Caco-2 (cell line): Measurements from ENCODE around the gene PACS1. TPM values are rescaled to one million over a fixed set of nuclear protein-coding genes. Genes with fewer than 3 reads are reported as not detected.

Source experiments
- BruUV-seq: library from RNA; stranded (reverse); fragments of 400-500 nt; replicated peaks from 2 replicates; lab custom pipeline; 2021; lab: Mats Ljungman, UMichigan
- CTCF ChIA-PET: fragments of 300-600 bp; sonication (Branson Sonifier 250); formaldehyde crosslinking; loops from one replicate; lab custom pipeline; 2022; ENCODE audit warnings: antibody characterized with exemption; lab: Charles Lee
- POLR2A ChIA-PET: fragments of 300-600 bp; sonication (Branson Sonifier 250); formaldehyde crosslinking; loops from one replicate; lab custom pipeline; 2022; ENCODE audit warnings: antibody characterized with exemption; lab: Charles Lee
- DNase-seq, 2 experiments: peaks; one replicate each; pipeline versions ENCODE4 v3.0.0 to v3.0.0-alpha.2; 2020 to 2022
- H3K27me3 ChIP-seq: replicated peaks from 2 replicates; pipeline ENCODE4 v1.6.0; 2011; ENCODE audit warnings: low read length; ENCODE audit not compliant: control insufficient read depth, insufficient read depth
- H3K36me3 ChIP-seq: 2 replicates; pipeline ENCODE4 v1.5.1; 2011; ENCODE audit warnings: low read length; ENCODE audit not compliant: control insufficient read depth, insufficient read depth
- H3K4me1 ChIP-seq: fragments of 250-450 bp; sonication (Bioruptor Pico); 2 replicates; pipeline ENCODE4 v1.5.1; 2020; ENCODE audit warnings: mild to moderate bottlenecking
- H3K4me3 ChIP-seq: 2 replicates; pipeline ENCODE4 v1.5.1; 2011; ENCODE audit warnings: low read depth, mild to moderate bottlenecking, control low read depth, low read length
- H3K9me3 ChIP-seq: fragments of 250-450 bp; sonication (Bioruptor Pico); 2 replicates; pipeline ENCODE4 v1.5.1; 2020; ENCODE audit warnings: mild to moderate bottlenecking, moderate library complexity
- H3K27ac Mint-ChIP-seq: one replicate; pipeline ENCODE4 v1.8.0; 2022; ENCODE audit warnings: mixed read lengths; ENCODE audit not compliant: unreplicated experiment
- H3K27me3 Mint-ChIP-seq: one replicate; pipeline ENCODE4 v1.8.0; 2022; ENCODE audit warnings: mixed read lengths; ENCODE audit not compliant: insufficient read depth, unreplicated experiment
- H3K36me3 Mint-ChIP-seq: one replicate; pipeline ENCODE4 v1.8.0; 2022; ENCODE audit warnings: mild to moderate bottlenecking, mixed read lengths; ENCODE audit not compliant: insufficient read depth, unreplicated experiment
- H3K4me1 Mint-ChIP-seq: one replicate; pipeline ENCODE4 v1.8.0; 2022; ENCODE audit warnings: low read depth, mixed read lengths; ENCODE audit not compliant: unreplicated experiment
- H3K4me3 Mint-ChIP-seq: one replicate; pipeline ENCODE4 v1.8.0; 2022; ENCODE audit warnings: mild to moderate bottlenecking, moderate library complexity, mixed read lengths; ENCODE audit not compliant: unreplicated experiment
- H3K9me3 Mint-ChIP-seq: one replicate; pipeline ENCODE4 v1.8.0; 2022; ENCODE audit warnings: mixed read lengths; ENCODE audit not compliant: unreplicated experiment
- CTCF ChIP-seq, 2 experiments: fragments of 200-600 bp in 1 of 2; IDR thresholded peaks; 1 replicate in 1 of 2; 2 replicates in 1 of 2; pipeline versions ENCODE4 v1.5.1 to v1.8.0; 2011 to 2022; ENCODE audit warnings: antibody characterized with exemption in 1 of 2, control low read depth in 1 of 2, inconsistent platforms in 1 of 2, low read depth in 1 of 2, low read length in 1 of 2, mild to moderate bottlenecking in 1 of 2, moderate library complexity in 1 of 2; ENCODE audit not compliant: insufficient read depth in 1 of 2, severe bottlenecking in 1 of 2, unreplicated experiment in 1 of 2
- intact Hi-C: fragments of 100-400 bp; cut with micrococcal nuclease; formaldehyde crosslinking; loops from one replicate; pipeline ENCODE4 v1.10.0; 2022; ENCODE audit not compliant: unreplicated experiment
- total RNA-seq: library from RNA; stranded (reverse); gene quantifications from 2 replicates; pipeline ENCODE4 v1.2.3, GENCODE V29; 2022

Gene PACS1
- total RNA-seq, 1 experiment from 2014 or later = 82.2 TPM

- no peak overlapping the region for H3K27ac Mint-ChIP-seq
- no peak overlapping the region for H3K4me3 Mint-ChIP-seq
- Histone ChIP-seq H3K9me3 (0 out of 2 replicates have a peak, but pooled peaks cover 4% of the 10 kb centered on the region), H3K36me3 (no peaks in the 10 kb centered on the region; the same call in 1 of the 2 replicates), H3K27me3 (no peaks in the 10 kb centered on the region), H3K4me1 (peaks cover 13% of the 10 kb centered on the region; the same call in 1 of the 2 replicates), H3K4me3 (no peak overlapping the region)
- H3K27me3 Mint-ChIP-seq = no peaks in the 10 kb centered on the region
- ChIA-PET CTCF (no interaction called here), POLR2A (no interaction called here)
- peaks cover 14% of the 10 kb centered on the region for H3K4me1 Mint-ChIP-seq
- no peak for TF ChIP-seq CTCF (IDR thresholded peaks at IDR 0.05; ENCODE audit: insufficient read depth in 1 of 2, low read depth in 1 of 2, low read length in 1 of 2, severe bottlenecking in 1 of 2, unreplicated experiment in 1 of 2)
- no TSS peak for BruUV-seq
- H3K36me3 Mint-ChIP-seq = peaks cover 8% of the 10 kb centered on the region
- no peak for DNase-seq
- no peaks in the 10 kb centered on the region for H3K9me3 Mint-ChIP-seq
- intact Hi-C loops = no loop called here
Measured at GRCh38 chr11:66186470-66186869, 116.4 kb downstream of the PACS1 start.

- H3K9me3 Mint-ChIP-seq = no peaks in the 10 kb centered on the region
- peaks cover 8% of the 10 kb centered on the region for H3K36me3 Mint-ChIP-seq
- peaks cover 15% of the 10 kb centered on the region for H3K4me1 Mint-ChIP-seq
- no peaks in the 10 kb centered on the region for H3K27me3 ChIP-seq
- DNase-seq = no peak
- no peaks in the 10 kb centered on the region for H3K27me3 Mint-ChIP-seq
- H3K4me3 Mint-ChIP-seq = no peak overlapping the region
- ChIA-PET CTCF (no interaction called here), POLR2A (no interaction called here)
- no peak overlapping the region for H3K4me3 ChIP-seq
- intact Hi-C loops = no loop called here
- H3K27ac Mint-ChIP-seq = no peak overlapping the region
- H3K4me1 ChIP-seq = peaks cover 13% of the 10 kb centered on the region
- no peak for TF ChIP-seq CTCF (IDR thresholded peaks at IDR 0.05; ENCODE audit: insufficient read depth in 1 of 2, low read depth in 1 of 2, low read length in 1 of 2, severe bottlenecking in 1 of 2, unreplicated experiment in 1 of 2)
- H3K36me3 ChIP-seq = no peaks in the 10 kb centered on the region; the same call in 1 of the 2 replicates
- 0 out of 2 replicates have a peak, but pooled peaks cover 4% of the 10 kb centered on the region for H3K9me3 ChIP-seq
- BruUV-seq = no TSS peak
Measured at GRCh38 chr11:66187453-66187852, 117.4 kb downstream of the PACS1 start.

GRCh38 chr11:66188580-66188979 is 118.5 kb downstream of the PACS1 start:
- Histone ChIP-seq H3K27me3 (no peaks in the 10 kb centered on the region), H3K36me3 (no peaks in the 10 kb centered on the region; the same call in 1 of the 2 replicates), H3K4me1 (peaks cover 18% of the 10 kb centered on the region), H3K4me3 (no peak overlapping the region), H3K9me3 (0 out of 2 replicates have a peak, but pooled peaks cover 4% of the 10 kb centered on the region)
- TF ChIP-seq CTCF (IDR thresholded peaks at IDR 0.05; ENCODE audit: insufficient read depth in 1 of 2, low read depth in 1 of 2, low read length in 1 of 2, severe bottlenecking in 1 of 2, unreplicated experiment in 1 of 2) = no peak
- intact Hi-C loops = no loop called here
- Mint-ChIP-seq H3K9me3 (no peaks in the 10 kb centered on the region), H3K36me3 (peaks cover 8% of the 10 kb centered on the region), H3K4me1 (peaks cover 15% of the 10 kb centered on the region), H3K4me3 (no peak overlapping the region), H3K27me3 (no peaks in the 10 kb centered on the region), H3K27ac (no peak overlapping the region)
- ChIA-PET POLR2A (no interaction called here), CTCF (no interaction called here)
- DNase-seq = no peak
- BruUV-seq = no TSS peak
